Ishikawa (cell line): ENCODE measurements around the gene KRTAP9-6.

Experiments used
- CEBPB ChIP-seq: IDR thresholded peaks from 2 replicates; pipeline ENCODE4 v1.6.1; 2012
- CREB1 ChIP-seq: IDR thresholded peaks from 2 replicates; pipeline ENCODE4 v1.6.1; 2012; ENCODE audit warnings: low read depth
- EGR1 ChIP-seq: IDR thresholded peaks from 2 replicates; pipeline ENCODE4 v1.6.1; 2012
- EP300 ChIP-seq: IDR thresholded peaks from 2 replicates; pipeline ENCODE4 v1.6.1; 2012; ENCODE audit warnings: borderline replicate concordance
- FOXM1 ChIP-seq: IDR thresholded peaks from 2 replicates; pipeline ENCODE4 v1.6.1; 2012; ENCODE audit warnings: low read depth, borderline replicate concordance
- NFIC ChIP-seq: IDR thresholded peaks from 2 replicates; pipeline ENCODE4 v1.6.1; 2012
- RAD21 ChIP-seq: IDR thresholded peaks from 2 replicates; pipeline ENCODE4 v1.6.1; 2012; ENCODE audit warnings: low read depth
- REST ChIP-seq: IDR thresholded peaks from 2 replicates; pipeline ENCODE4 v1.6.1; 2012; ENCODE audit warnings: low read depth, mild to moderate bottlenecking
- TAF1 ChIP-seq: IDR thresholded peaks from 2 replicates; pipeline ENCODE4 v1.6.1; 2012; ENCODE audit warnings: low read depth, mild to moderate bottlenecking
- TCF12 ChIP-seq: IDR thresholded peaks from 2 replicates; pipeline ENCODE4 v1.6.1; 2012; ENCODE audit warnings: low read depth
- TEAD4 ChIP-seq: IDR thresholded peaks from 2 replicates; pipeline ENCODE4 v1.6.1; 2012
- USF1 ChIP-seq: IDR thresholded peaks from 2 replicates; pipeline ENCODE4 v1.6.1; 2012
- YY1 ChIP-seq: IDR thresholded peaks from 2 replicates; pipeline ENCODE4 v1.6.1; 2012; ENCODE audit warnings: low read depth
- ZBTB7A ChIP-seq: IDR thresholded peaks from 2 replicates; pipeline ENCODE4 v1.6.1; 2012; ENCODE audit warnings: low read depth
- TF ChIP-seq, protein P1 (sequence below): IDR thresholded peaks from 2 replicates; pipeline ENCODE4 v1.6.1; 2012

KRTAP9-6 gene

DNA sequence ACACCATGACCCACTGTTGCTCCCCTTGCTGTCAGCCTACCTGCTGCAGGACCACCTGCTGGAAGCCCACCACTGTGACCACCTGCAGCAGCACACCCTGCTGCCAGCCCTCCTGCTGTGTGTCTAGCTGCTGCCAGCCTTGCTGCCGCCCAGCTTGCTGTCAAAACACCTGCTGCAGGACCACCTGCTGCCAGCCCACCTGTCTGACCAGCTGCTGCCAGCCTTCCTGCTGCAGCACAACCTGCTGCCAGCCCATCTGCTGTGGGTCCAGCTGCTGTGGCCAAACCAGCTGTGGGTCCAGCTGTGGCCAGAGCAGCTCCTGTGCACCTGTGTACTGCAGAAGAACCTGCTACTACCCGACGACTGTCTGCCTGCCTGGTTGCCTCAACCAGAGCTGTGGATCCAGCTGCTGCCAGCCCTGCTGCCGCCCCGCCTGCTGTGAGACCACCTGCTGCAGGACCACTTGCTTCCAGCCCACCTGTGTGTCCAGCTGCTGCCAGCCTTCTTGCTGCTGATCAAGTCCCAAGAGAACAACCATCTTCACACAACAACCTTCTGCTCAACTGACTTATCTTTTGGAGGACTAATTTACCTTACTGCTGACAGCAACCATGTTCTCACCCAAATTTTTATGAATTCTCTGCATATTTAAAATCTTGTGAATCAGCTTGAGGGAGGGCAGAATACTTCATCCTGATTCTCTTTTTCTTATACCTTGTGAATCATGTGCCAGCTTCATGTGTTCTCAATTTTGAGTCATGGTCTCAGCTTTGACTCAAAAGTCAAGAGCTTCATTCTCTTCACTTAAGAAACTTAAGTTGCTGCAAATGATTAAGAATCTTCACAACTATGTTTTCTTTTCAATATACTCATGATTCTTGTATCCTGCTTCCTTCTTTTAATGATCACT is 9.5 kb upstream of the KRTAP9-6 start, which contains the start of gene KRTAP9-9:
KRTAP9-9 (plus strand) TSS at position 4 of the 910 bp plus-strand sequence.
- TF ChIP-seq TCF12, result peak; percentile 61; the same call in 1 of the 2 replicates

- no peak for TF ChIP-seq EGR1
- no peak for TF ChIP-seq NFIC
- TF ChIP-seq REST, result no peak
- TF ChIP-seq EP300, result no peak
- no peak for TF ChIP-seq CEBPB
- no peak for TF ChIP-seq YY1
- no peak for TF ChIP-seq CREB1
- TF ChIP-seq, protein P1, sequence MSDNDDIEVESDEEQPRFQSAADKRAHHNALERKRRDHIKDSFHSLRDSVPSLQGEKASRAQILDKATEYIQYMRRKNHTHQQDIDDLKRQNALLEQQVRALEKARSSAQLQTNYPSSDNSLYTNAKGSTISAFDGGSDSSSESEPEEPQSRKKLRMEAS, result no peak
- TF ChIP-seq RAD21, result no peak
- no peak for TF ChIP-seq TCF12
- TF ChIP-seq ZBTB7A, result no peak
- TF ChIP-seq FOXM1, result no peak
- TF ChIP-seq USF1, result no peak
- TF ChIP-seq TAF1, result no peak
- TF ChIP-seq TEAD4, result no peak
Observed at GRCh38 chr17:41256291-41256685, 8.9 kb upstream of the KRTAP9-6 start.

DNA sequence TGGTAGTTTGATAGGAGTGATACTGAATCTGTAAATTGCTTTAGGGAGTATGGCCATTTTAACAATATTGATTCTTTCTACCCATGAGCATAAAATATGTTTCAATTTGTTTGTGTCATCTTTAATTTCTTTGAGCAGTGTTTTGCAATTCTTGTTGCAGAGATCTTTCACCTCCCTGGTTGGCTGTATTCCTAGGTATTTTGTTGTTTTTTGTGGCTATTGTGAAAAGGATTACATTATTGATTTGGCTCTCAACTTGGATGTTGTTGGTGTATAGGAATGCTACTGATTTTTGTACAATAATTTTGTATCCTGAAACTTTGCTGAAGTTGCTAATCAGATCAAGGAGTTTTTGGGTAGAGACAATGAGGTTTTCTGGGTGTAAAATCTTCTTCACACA is 6.8 kb upstream of the KRTAP9-6 start:
- TF ChIP-seq TEAD4 (no peak), CEBPB (no peak), CREB1 (no peak), NFIC (no peak)

DNA sequence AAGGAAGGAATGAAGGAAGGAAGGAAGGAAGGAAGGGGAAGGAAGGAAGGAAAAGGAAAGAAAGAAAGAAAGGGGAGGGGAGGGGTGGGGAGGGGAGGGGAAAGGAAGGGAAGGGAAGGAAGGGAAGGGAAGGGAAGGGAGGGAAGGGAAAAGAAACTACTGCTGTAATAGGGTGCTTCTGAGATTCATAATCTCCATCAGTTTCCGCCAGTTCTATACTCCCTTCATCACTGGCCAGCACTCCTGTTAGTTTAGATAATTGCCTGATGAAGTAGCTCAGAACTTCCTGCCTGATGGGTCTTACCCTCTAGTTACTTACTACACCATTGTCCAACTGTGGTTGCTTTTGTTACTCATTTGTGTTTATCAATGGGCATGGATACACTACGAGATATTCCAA is 2.0 kb upstream of the KRTAP9-6 start:
- TF ChIP-seq TAF1 (no peak), EP300 (no peak), YY1 (no peak), REST (no peak), CEBPB (no peak), ZBTB7A (no peak), FOXM1 (no peak), RAD21 (no peak), TEAD4 (no peak), EGR1 (no peak)
- TF ChIP-seq, protein P1, result no peak

DNA sequence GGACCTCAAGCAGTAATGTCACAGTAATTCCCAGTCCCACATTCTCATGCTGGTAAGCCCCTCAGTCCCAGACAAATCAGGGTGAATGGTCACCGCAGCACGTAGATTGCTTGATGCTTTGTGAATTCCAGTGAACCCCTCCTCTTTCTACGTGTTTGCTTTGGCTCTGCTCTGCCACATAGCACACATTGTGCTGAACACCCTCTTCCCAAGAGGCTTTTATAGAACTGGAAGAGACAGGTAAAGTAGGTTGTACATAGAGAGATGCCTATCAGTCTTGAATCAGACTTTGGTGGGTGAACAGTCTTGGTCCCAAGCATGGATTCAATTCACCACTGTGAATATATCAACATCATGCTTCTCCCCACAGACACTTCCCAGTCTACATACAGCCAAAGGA is 579 bp upstream of the KRTAP9-6 start:
- TF ChIP-seq YY1, result no peak
- TF ChIP-seq RAD21, result no peak
- TF ChIP-seq TCF12, result no peak
- TF ChIP-seq CEBPB, result no peak
- no peak for TF ChIP-seq EP300
- no peak for TF ChIP-seq USF1
- no peak for TF ChIP-seq ZBTB7A
- no peak for TF ChIP-seq TEAD4
- no peak for TF ChIP-seq TAF1
- TF ChIP-seq, protein P1, result no peak
- TF ChIP-seq CREB1, result no peak
- no peak for TF ChIP-seq NFIC

- no peak for TF ChIP-seq YY1
Observed at GRCh38 chr17:41267711-41268110, 2.5 kb downstream of the KRTAP9-6 start.
